Measurements from ENCODE around the gene SAFB. TPM values are rescaled to one million over a fixed set of nuclear protein-coding genes. Genes with fewer than 3 reads are reported as not detected.
"Not testable (repeated sequence)": the region's sequence is repeated elsewhere in the genome, so short reads cannot be mapped to it uniquely, and the experiment has no call there.

SAFB gene
- total and polyA plus RNA-seq, 8 donors: 63.7 to 206 (median 165) TPM

- Histone ChIP-seq H3K27ac (no peak overlapping the region), H3K4me1 (no peaks in the 10 kb centered on the region), H3K4me3 (no peak overlapping the region), H3K36me3 (peaks cover 3 to 93% of the 10 kb centered on the region in 2 donors), H3K9me3 (no peaks in the 10 kb centered on the region), H3K27me3 (no peaks in the 10 kb centered on the region)
- DNase-seq (no peak), ATAC-seq (no peak)
- intact Hi-C loops (cut with DNase I): no loop called here
- no peak for TF ChIP-seq CTCF (IDR thresholded peaks at IDR 0.05)
Observed at GRCh38 chr19:5607318-5608275, 15.3 kb upstream of the SAFB start.

GRCh38 chr19:5608291-5608690 is 14.6 kb upstream of the SAFB start:
- intact Hi-C loops (cut with DNase I): no loop called here

GRCh38 chr19:5608766-5609165 is 14.1 kb upstream of the SAFB start:
- H3K4me1 ChIP-seq; H3K27me3 ChIP-seq; ATAC-seq; H3K4me3 ChIP-seq; DNase-seq; intact Hi-C loops (cut with DNase I); H3K27ac ChIP-seq; H3K9me3 ChIP-seq: not testable (repeated sequence)
- peaks cover 4 to 93% of the 10 kb centered on the region in 2 donors for H3K36me3 ChIP-seq

More at GRCh38 chr19:5608291-5608690, 14.6 kb upstream of the SAFB start:
- Histone ChIP-seq H3K4me1 (no peaks in the 10 kb centered on the region), H3K27ac (no peak overlapping the region), H3K36me3 (peaks cover 3 to 93% of the 10 kb centered on the region in 2 donors), H3K27me3 (no peaks in the 10 kb centered on the region), H3K9me3 (no peaks in the 10 kb centered on the region), H3K4me3 (no peak overlapping the region)
- no peak for DNase-seq
- no peak for TF ChIP-seq CTCF (IDR thresholded peaks at IDR 0.05)
- no peak for ATAC-seq

- intact Hi-C loops (cut with DNase I): no loop called here
- H3K9me3 ChIP-seq: no peaks in the 10 kb centered on the region
- H3K4me1 ChIP-seq: no peaks in the 10 kb centered on the region
- no peak overlapping the region for H3K27ac ChIP-seq
- ATAC-seq: no peak
- DNase-seq: no peak
- H3K4me3 ChIP-seq: no peak overlapping the region
- no peak for TF ChIP-seq CTCF (IDR thresholded peaks at IDR 0.05)
- peaks cover 9 to 93% of the 10 kb centered on the region in 2 donors for H3K36me3 ChIP-seq
- no peaks in the 10 kb centered on the region for H3K27me3 ChIP-seq
Observed at GRCh38 chr19:5609881-5610448, 12.9 kb upstream of the SAFB start.

GRCh38 chr19:5612891-5613865 is 9.7 kb upstream of the SAFB start:
- Histone ChIP-seq H3K27ac (no peak overlapping the region), H3K9me3 (no peaks in the 10 kb centered on the region), H3K27me3 (no peaks in the 10 kb centered on the region), H3K4me1 (peaks cover 0 to 13% of the 10 kb centered on the region in 2 donors), H3K36me3 (peaks cover 15 to 93% of the 10 kb centered on the region in 2 donors), H3K4me3 (no peak overlapping the region)
- no peak for TF ChIP-seq CTCF (IDR thresholded peaks at IDR 0.05)
- intact Hi-C loops (cut with DNase I): no loop called here
- ATAC-seq (no peak), DNase-seq (no peak)
